ENCODE results near the gene GYG2.

GRCh38 chrX:2931155-2931554 lies 102.4 kb downstream of the GYG2 start:
- TF ChIP-seq CTCF (IDR thresholded peaks at IDR 0.05; ENCODE audit: insufficient read depth, low read length, poor library complexity, severe bottlenecking) (no peak), EZH2phosphoT487 (conservative IDR thresholded peaks at IDR 0.05; ENCODE audit: low read length) (no peak)

Measured in SU-DHL-6 (cell line).